Measurements from ENCODE around the gene CREB5. TPM values are rescaled to one million over a fixed set of nuclear protein-coding genes. Genes with fewer than 3 reads are reported as not detected.

CREB5 gene
- total RNA-seq, 1 experiment from 2014 or later, result 0.49 TPM

DNA sequence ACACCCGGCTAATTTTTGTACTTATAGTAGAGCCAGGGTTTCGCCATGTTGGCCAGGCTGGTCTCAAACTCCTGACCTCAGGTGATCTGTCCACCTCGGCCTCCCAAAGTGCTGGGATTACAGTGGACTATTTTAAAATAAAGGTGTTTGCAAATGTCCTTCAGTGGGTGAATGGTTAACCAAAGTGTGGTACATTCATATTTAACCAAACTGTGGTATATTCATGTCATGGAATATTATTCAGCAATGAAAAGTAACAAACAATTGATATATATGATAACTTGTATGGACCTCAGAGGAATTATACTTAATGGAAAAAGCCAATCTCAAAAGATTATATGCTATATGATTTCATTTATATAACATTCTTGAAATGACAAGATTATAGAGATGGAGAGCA, 190.0 kb downstream of the CREB5 start:
- no peak overlapping the region for H3K9ac ChIP-seq (ENCODE audit: low read length)
- POLR2A ChIA-PET, result no interaction called here
- no peaks in the 10 kb centered on the region for H3K9me3 ChIP-seq (ENCODE audit: control insufficient read depth in 1 of 2, insufficient read depth in 1 of 2, low read depth in 1 of 2, low read length in 2 of 2)
- RAD21 ChIA-PET (ENCODE audit: low non-redundant PET in 1 of 2, low total read pairs in 2 of 2, uncharacterized antibody in 2 of 2, unreplicated experiment in 2 of 2), result no interaction called here
- CTCF ChIA-PET, result no interaction called here
- BruUV-seq (replicated peaks), result no TSS peak
- H3K4me1 ChIP-seq (ENCODE audit: control insufficient read depth in 1 of 2, insufficient read depth in 2 of 2, low read length in 2 of 2), result no peaks in the 10 kb centered on the region
- H3K36me3 ChIP-seq (ENCODE audit: control insufficient read depth in 1 of 2, insufficient read depth in 2 of 2, low read length in 2 of 2), result no peaks in the 10 kb centered on the region
- no peak for ATAC-seq
- no peak overlapping the region for H2AFZ ChIP-seq (ENCODE audit: low read depth, low read length, poor library complexity, severe bottlenecking)
- H3K9me2 ChIP-seq (ENCODE audit: insufficient read depth), result no peaks in the 10 kb centered on the region
- H4K20me1 ChIP-seq (ENCODE audit: insufficient read depth), result no peaks in the 10 kb centered on the region
- intact Hi-C loops (cut with micrococcal nuclease), result no loop called here
- H3K79me2 ChIP-seq (ENCODE audit: insufficient read depth, low read length), result no peaks in the 10 kb centered on the region
- TF ChIP-seq FOSL1 (IDR thresholded peaks at IDR 0.05; ENCODE audit: low read depth) (no peak), ELF1 (IDR thresholded peaks at IDR 0.05; ENCODE audit: borderline replicate concordance, low read depth) (no peak), ZNF274 (IDR thresholded peaks at IDR 0.05; ENCODE audit: low read depth, low read length) (no peak), POLR2AphosphoS5 (IDR thresholded peaks at IDR 0.05; ENCODE audit: low read depth, low read length) (no peak), SRF (IDR thresholded peaks at IDR 0.05; ENCODE audit: low read depth) (no peak)
- TF ChIP-seq, protein P1, sequence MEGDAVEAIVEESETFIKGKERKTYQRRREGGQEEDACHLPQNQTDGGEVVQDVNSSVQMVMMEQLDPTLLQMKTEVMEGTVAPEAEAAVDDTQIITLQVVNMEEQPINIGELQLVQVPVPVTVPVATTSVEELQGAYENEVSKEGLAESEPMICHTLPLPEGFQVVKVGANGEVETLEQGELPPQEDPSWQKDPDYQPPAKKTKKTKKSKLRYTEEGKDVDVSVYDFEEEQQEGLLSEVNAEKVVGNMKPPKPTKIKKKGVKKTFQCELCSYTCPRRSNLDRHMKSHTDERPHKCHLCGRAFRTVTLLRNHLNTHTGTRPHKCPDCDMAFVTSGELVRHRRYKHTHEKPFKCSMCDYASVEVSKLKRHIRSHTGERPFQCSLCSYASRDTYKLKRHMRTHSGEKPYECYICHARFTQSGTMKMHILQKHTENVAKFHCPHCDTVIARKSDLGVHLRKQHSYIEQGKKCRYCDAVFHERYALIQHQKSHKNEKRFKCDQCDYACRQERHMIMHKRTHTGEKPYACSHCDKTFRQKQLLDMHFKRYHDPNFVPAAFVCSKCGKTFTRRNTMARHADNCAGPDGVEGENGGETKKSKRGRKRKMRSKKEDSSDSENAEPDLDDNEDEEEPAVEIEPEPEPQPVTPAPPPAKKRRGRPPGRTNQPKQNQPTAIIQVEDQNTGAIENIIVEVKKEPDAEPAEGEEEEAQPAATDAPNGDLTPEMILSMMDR (IDR thresholded peaks at IDR 0.05 in 2 of 3, conservative IDR thresholded peaks at IDR 0.05 in 1 of 3; ENCODE audit: borderline replicate concordance in 1 of 3, insufficient read depth in 1 of 3, low read depth in 2 of 3, low read length in 2 of 3), result no peak
- TF ChIP-seq, protein P2, sequence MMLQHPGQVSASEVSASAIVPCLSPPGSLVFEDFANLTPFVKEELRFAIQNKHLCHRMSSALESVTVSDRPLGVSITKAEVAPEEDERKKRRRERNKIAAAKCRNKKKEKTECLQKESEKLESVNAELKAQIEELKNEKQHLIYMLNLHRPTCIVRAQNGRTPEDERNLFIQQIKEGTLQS (IDR thresholded peaks at IDR 0.05), result no peak
- TF ChIP-seq, protein P3, sequence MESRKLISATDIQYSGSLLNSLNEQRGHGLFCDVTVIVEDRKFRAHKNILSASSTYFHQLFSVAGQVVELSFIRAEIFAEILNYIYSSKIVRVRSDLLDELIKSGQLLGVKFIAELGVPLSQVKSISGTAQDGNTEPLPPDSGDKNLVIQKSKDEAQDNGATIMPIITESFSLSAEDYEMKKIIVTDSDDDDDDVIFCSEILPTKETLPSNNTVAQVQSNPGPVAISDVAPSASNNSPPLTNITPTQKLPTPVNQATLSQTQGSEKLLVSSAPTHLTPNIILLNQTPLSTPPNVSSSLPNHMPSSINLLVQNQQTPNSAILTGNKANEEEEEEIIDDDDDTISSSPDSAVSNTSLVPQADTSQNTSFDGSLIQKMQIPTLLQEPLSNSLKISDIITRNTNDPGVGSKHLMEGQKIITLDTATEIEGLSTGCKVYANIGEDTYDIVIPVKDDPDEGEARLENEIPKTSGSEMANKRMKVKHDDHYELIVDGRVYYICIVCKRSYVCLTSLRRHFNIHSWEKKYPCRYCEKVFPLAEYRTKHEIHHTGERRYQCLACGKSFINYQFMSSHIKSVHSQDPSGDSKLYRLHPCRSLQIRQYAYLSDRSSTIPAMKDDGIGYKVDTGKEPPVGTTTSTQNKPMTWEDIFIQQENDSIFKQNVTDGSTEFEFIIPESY (IDR thresholded peaks at IDR 0.05; ENCODE audit: extremely low read depth, insufficient replicate concordance, low read length), result no peak
- DNase-seq (ENCODE audit: low read depth, low spot score), result no peak
- no peak overlapping the region for H3K27ac ChIP-seq (ENCODE audit: low read depth, low read length)
- no peak overlapping the region for H3K4me3 ChIP-seq (replicated peaks in 1 of 2; ENCODE audit: low read depth in 1 of 2, low read length in 2 of 2)
- H3K27me3 ChIP-seq (ENCODE audit: insufficient read depth, low read length), result peaks cover 10% of the 10 kb centered on the region
- H3K4me2 ChIP-seq (ENCODE audit: low read length), result no peak overlapping the region
